SK-N-SH (cell line): ENCODE results near the gene KCNJ12.
"Not testable (repeated sequence)": the region's sequence is repeated elsewhere in the genome, so short reads cannot be mapped to it uniquely, and the experiment has no call there.

Experiments
- CTCF ChIP-seq: fragments of 200-600 bp; sonication (generic); IDR thresholded peaks from 2 replicates; pipeline ENCODE4 v1.6.1; 2017; ENCODE audit warnings: antibody characterized with exemption, mild to moderate bottlenecking, moderate library complexity
- EP300 ChIP-seq, 2 experiments: IDR thresholded peaks; 2 replicates each; pipeline versions ENCODE4 v1.4.0 to v1.6.1; 2012; ENCODE audit warnings: borderline replicate concordance in 1 of 2, low read depth in 1 of 2, low read length in 1 of 2
- MAX ChIP-seq: IDR thresholded peaks from 2 replicates; pipeline ENCODE4 v1.4.0; 2012; ENCODE audit warnings: low read depth
- MXI1 ChIP-seq: IDR thresholded peaks from 2 replicates; pipeline ENCODE4 v1.6.1; 2012; ENCODE audit warnings: mild to moderate bottlenecking, low read depth, low read length, improper control_type of control experiment
- POLR2AphosphoS5 ChIP-seq: IDR thresholded peaks from 2 replicates; pipeline ENCODE4 v1.6.1; 2012; ENCODE audit warnings: low read depth, low read length
- RAD21 ChIP-seq: IDR thresholded peaks from 2 replicates; pipeline ENCODE4 v1.6.1; 2012; ENCODE audit warnings: mild to moderate bottlenecking, low read length
- RCOR1 ChIP-seq: fragments of 150-350 bp; IDR thresholded peaks from 2 replicates; pipeline ENCODE4 v1.6.1; 2017; ENCODE audit warnings: antibody characterized with exemption, low read length
- RFX5 ChIP-seq: IDR thresholded peaks from 2 replicates; pipeline ENCODE4 v1.6.1; 2012; ENCODE audit warnings: mild to moderate bottlenecking, improper control_type of control experiment, low read length
- SIN3A ChIP-seq: IDR thresholded peaks from 2 replicates; pipeline ENCODE4 v1.6.1; 2012; ENCODE audit warnings: low read depth, mild to moderate bottlenecking, low read length, moderate library complexity, borderline replicate concordance
- SMC3 ChIP-seq: IDR thresholded peaks from 2 replicates; pipeline ENCODE4 v1.6.1; 2012; ENCODE audit warnings: low read depth, low read length, improper control_type of control experiment
- TCF12 ChIP-seq: IDR thresholded peaks from 2 replicates; pipeline ENCODE4 v1.4.0; 2012

GRCh38 chr17:21336541-21337294, 39.4 kb upstream of the KCNJ12 start:
- not testable (repeated sequence) for TF ChIP-seq CTCF; SMC3; TCF12; MXI1; SIN3A; EP300 (IDR thresholded peaks at IDR 0.05; ENCODE audit: borderline replicate concordance in 1 of 2, low read depth in 1 of 2, low read length in 1 of 2); RCOR1; RAD21; MAX; POLR2AphosphoS5; RFX5
